Fibroblast of lung (primary cell): ENCODE measurements around the gene SLC28A3.

Experiments
- EZH2 ChIP-seq: IDR thresholded peaks from 2 replicates; pipeline ENCODE4 v1.5.1; 2012; ENCODE audit warnings: low read length, control low read depth, mild to moderate bottlenecking; ENCODE audit errors: missing control alignments
- TF ChIP-seq, protein P1 (sequence below), 2 donors: IDR thresholded peaks in 1 of 2; conservative IDR thresholded peaks in 1 of 2; 1 replicate in 1 of 2; 2 replicates in 1 of 2; pipeline ENCODE4 v1.5.1; 2011 to 2012; ENCODE audit warnings: low read length in 2 of 2, control low read depth in 1 of 2, inconsistent platforms in 1 of 2, low read depth in 1 of 2, mild to moderate bottlenecking in 1 of 2

DNA sequence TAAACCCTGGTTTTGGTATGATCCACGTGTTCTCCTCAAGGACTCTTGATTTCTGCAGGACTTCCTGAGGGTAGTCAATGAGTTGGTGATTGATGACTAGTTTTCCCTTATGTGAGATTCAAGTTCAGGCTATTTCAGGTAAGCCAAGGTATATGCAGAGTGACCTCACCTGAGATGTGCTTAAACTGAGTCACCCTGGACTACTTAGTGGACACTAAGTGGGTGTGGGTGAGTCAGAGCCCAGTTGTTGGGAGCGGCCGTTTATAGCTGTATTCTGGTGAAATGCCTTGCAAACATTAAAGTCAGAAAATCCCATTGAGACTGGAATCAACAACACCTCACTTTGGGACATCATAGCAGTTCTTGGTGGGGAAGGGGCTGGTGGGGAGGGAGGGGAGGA is 62.9 kb downstream of the SLC28A3 start:
- TF ChIP-seq, protein P1, sequence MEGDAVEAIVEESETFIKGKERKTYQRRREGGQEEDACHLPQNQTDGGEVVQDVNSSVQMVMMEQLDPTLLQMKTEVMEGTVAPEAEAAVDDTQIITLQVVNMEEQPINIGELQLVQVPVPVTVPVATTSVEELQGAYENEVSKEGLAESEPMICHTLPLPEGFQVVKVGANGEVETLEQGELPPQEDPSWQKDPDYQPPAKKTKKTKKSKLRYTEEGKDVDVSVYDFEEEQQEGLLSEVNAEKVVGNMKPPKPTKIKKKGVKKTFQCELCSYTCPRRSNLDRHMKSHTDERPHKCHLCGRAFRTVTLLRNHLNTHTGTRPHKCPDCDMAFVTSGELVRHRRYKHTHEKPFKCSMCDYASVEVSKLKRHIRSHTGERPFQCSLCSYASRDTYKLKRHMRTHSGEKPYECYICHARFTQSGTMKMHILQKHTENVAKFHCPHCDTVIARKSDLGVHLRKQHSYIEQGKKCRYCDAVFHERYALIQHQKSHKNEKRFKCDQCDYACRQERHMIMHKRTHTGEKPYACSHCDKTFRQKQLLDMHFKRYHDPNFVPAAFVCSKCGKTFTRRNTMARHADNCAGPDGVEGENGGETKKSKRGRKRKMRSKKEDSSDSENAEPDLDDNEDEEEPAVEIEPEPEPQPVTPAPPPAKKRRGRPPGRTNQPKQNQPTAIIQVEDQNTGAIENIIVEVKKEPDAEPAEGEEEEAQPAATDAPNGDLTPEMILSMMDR (conservative IDR thresholded peaks at IDR 0.05 in 1 of 2, IDR thresholded peaks at IDR 0.05 in 1 of 2; ENCODE audit: low read depth in 1 of 2, low read length in 2 of 2), result no peak
- no peak for TF ChIP-seq EZH2
